Heart left ventricle (tissue), 16 donors: ENCODE results near the gene CYB5D1. TPM values are rescaled to one million over a fixed set of nuclear protein-coding genes. Genes with fewer than 3 reads are reported as not detected.

Source experiments
- ATAC-seq, 4 donors: fragments of 200-7000 bp; cut with Tn5 transposase; one replicate each; pipeline ENCODE4 v1.9.1; 2020 to 2022; ENCODE audit warnings: moderate library complexity in 4 of 4, mild to moderate bottlenecking in 3 of 4, moderate number of reproducible peaks in 1 of 4
- DNase-seq, 5 donors: peaks; one replicate each; pipeline ENCODE4 v3.0.0-alpha.2; 2020
- H3K27ac ChIP-seq, 12 donors: fragments of 200-600 bp; sonication (generic) in 4 of 12; one replicate each; pipeline versions ENCODE4 v1.5.0 to v1.8.0; 2016 to 2022; ENCODE audit warnings: mild to moderate bottlenecking in 2 of 12
- H3K27me3 ChIP-seq, 9 donors: fragments of 200-600 bp; sonication (generic) in 2 of 9; one replicate each; pipeline versions ENCODE4 v1.5.1 to v1.8.0; 2016 to 2022; ENCODE audit warnings: mild to moderate bottlenecking in 3 of 9
- H3K36me3 ChIP-seq, 9 donors: fragments of 200-600 bp; sonication (generic) in 2 of 9; one replicate each; pipeline versions ENCODE4 v1.5.0 to v1.8.0; 2018 to 2022; ENCODE audit warnings: mild to moderate bottlenecking in 2 of 9
- H3K4me1 ChIP-seq, 12 donors: fragments of 200-600 bp; sonication (generic) in 4 of 12; one replicate each; pipeline versions ENCODE4 v1.5.0 to v1.8.0; 2016 to 2022; ENCODE audit warnings: mild to moderate bottlenecking in 3 of 12
- H3K4me3 ChIP-seq, 12 donors: fragments of 200-600 bp; sonication (generic) in 4 of 12; one replicate each; pipeline versions ENCODE4 v1.5.0 to v1.8.0; 2017 to 2022; ENCODE audit warnings: mild to moderate bottlenecking in 9 of 12, moderate library complexity in 4 of 12
- H3K9me3 ChIP-seq, 12 donors: fragments of 200-600 bp; sonication (generic) in 4 of 12; one replicate each; pipeline versions ENCODE4 v1.5.0 to v1.8.0; 2016 to 2022; ENCODE audit warnings: mild to moderate bottlenecking in 1 of 12
- POLR2A ChIP-seq, 2 donors: fragments of 450-650 bp; IDR thresholded peaks; one replicate each; pipeline ENCODE4 v1.6.1; 2017; ENCODE audit warnings: antibody characterized with exemption in 2 of 2, mild to moderate bottlenecking in 2 of 2, moderate library complexity in 2 of 2
- WGBS, 4 donors: extraction: QIAGEN DNeasy Blood & Tissue Kit in 2 of 4; methylation state at CpG; one replicate each; pipeline versions ENCODE4 v1.1.5 to v1.1.7; 2013 to 2018; 5-methylcytosine and 5-hydroxymethylcytosine counted together
- intact Hi-C, 10 donors: fragments of 100-400 bp; cut with DNase I; formaldehyde crosslinking; loops; one replicate each; pipeline versions ENCODE4 v1.11.1 to v1.14.2; 2022
- polyA plus RNA-seq, 2 donors: library from polyadenylated mRNA; stranded (reverse); fragments of 200-250 nt; gene quantifications; one replicate each; pipeline ENCODE4 v1.2.3, GENCODE V29; 2013
- total RNA-seq, 9 donors: library from RNA; depleted of rRNA in 2 of 9; stranded (reverse); fragments of >200 nt in 2 of 9; fragmentation: NEBNext Ultra II Directional in 3 of 9; extraction: Animal tissue kit (Norgen Biotek cat#: 25700) in 3 of 9; gene quantifications; one replicate each; pipeline versions ENCODE4 v1.1.0 to v1.2.4, GENCODE V29; 2016 to 2023
- TF ChIP-seq, protein P1 (sequence below), 12 donors: fragments of 200-600 bp; sonication (generic) in 4 of 12; IDR thresholded peaks; one replicate each; pipeline versions ENCODE4 v1.5.0 to v1.8.0; 2018 to 2022; ENCODE audit warnings: antibody characterized with exemption in 12 of 12, mild to moderate bottlenecking in 5 of 12
- donor health status: ischemic (EF 13 %, LVEDD 7.1; RV severe dilation, severe dysfunction).
- donor health status: healthy with polysubstance abuse.
- donor health status: DM: no; HTN: yes; CAD: no.
- donor health status: DM: no; HTN: no; CAD: no.
- donor health status: ischemic (EF 25% LVEDD 6.9; RV normal size, moderate dysfunction).
- donor health status: ischemic (EF 25% LVEDD 5.7; RV mildly dilated, moderate dysfunction).
- donor health status: healthy.
- donor health status: DM: yes; HTN: yes; CAD: no.
- donor health status: ischemic (EF 35%, LVEDD 5.7; RV mildly dilated, moderate dysfunction).
- donor health status: nonischemic (EF 11% LVEDD 7.7; RV severe dilation, severe dysfunction).
- donor health status: DM: yes; HTN: yes; CAD: no.
- donor health status: PGD.
- donor health status: ischemic (EF 29% LVEDD 5.4; RV normal size, mild dysfunction).
- donor health status: nonischemic (EF 23%, LVEDD 6.1; RV moderate dilation, normal function).

The CYB5D1 gene
- total and polyA plus RNA-seq, 11 donors = 9.3 to 20.4 (median 15.5) TPM

DNA sequence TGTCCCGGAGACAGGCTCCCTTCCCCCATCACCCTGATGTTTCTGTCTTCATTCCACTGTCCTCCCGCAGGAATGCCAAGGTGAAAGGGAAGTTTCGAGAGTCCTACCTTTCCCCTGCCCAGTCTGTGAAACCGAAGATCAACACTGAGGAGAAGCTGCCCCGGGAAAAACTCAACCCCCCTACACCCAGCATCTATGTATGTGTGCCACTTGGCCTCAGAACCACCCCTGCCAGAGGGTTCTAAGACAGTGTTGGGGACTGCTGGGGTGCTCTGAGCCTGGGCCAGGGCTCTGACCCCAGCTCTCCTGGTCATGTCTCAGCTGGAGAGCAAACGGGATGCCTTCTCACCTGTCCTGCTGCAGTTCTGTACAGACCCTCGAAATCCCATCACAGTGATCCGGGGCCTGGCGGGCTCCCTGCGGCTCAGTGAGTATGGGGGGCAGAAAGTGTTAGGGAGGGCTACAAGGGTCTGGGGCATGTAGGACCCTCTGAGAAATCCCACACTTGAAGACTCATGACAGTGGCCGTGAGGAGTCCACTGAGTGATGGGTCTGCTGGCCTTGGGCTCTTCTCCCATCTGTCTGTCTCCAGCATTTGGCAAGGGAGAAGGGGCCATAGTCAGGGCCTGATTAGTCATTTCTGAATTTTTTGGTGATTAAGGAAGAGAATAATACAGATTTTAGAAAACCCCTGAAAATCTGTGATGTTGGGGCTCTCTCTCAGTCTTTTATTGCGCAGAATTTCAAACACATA, 7.9 kb upstream of the CYB5D1 start:
- 78 to 88% (median 84%) methylated on average over 8 to 12 of the region's 12 CpGs for WGBS, 4 donors
- intact Hi-C loops = loop anchor here (2.0 to 10.0 kb wide), 10 partner anchors 15 to 615 kb away; partner anchors contain the start of genes KDM6B (in 3 of the 10), PER1 (in 2 of the 10), CHRNB1 (in 1 of the 10) and DVL2 (in 1 of the 10)
- peaks cover 5 to 36% (median 24%) of the 10 kb centered on the region in 12 donors for H3K4me1 ChIP-seq
- no peak for DNase-seq
- no peak overlapping the region for H3K4me3 ChIP-seq
- no peak overlapping the region for H3K27ac ChIP-seq
- no peaks in the 10 kb centered on the region for H3K9me3 ChIP-seq
- H3K36me3 ChIP-seq = peaks cover 3 to 86% (median 77%) of the 10 kb centered on the region in 9 donors
- TF ChIP-seq, protein P1, sequence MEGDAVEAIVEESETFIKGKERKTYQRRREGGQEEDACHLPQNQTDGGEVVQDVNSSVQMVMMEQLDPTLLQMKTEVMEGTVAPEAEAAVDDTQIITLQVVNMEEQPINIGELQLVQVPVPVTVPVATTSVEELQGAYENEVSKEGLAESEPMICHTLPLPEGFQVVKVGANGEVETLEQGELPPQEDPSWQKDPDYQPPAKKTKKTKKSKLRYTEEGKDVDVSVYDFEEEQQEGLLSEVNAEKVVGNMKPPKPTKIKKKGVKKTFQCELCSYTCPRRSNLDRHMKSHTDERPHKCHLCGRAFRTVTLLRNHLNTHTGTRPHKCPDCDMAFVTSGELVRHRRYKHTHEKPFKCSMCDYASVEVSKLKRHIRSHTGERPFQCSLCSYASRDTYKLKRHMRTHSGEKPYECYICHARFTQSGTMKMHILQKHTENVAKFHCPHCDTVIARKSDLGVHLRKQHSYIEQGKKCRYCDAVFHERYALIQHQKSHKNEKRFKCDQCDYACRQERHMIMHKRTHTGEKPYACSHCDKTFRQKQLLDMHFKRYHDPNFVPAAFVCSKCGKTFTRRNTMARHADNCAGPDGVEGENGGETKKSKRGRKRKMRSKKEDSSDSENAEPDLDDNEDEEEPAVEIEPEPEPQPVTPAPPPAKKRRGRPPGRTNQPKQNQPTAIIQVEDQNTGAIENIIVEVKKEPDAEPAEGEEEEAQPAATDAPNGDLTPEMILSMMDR (IDR thresholded peaks at IDR 0.05) = no peak
- no peak for TF ChIP-seq POLR2A (IDR thresholded peaks at IDR 0.05)
- H3K27me3 ChIP-seq = no peaks in the 10 kb centered on the region
- no peak for ATAC-seq

DNA sequence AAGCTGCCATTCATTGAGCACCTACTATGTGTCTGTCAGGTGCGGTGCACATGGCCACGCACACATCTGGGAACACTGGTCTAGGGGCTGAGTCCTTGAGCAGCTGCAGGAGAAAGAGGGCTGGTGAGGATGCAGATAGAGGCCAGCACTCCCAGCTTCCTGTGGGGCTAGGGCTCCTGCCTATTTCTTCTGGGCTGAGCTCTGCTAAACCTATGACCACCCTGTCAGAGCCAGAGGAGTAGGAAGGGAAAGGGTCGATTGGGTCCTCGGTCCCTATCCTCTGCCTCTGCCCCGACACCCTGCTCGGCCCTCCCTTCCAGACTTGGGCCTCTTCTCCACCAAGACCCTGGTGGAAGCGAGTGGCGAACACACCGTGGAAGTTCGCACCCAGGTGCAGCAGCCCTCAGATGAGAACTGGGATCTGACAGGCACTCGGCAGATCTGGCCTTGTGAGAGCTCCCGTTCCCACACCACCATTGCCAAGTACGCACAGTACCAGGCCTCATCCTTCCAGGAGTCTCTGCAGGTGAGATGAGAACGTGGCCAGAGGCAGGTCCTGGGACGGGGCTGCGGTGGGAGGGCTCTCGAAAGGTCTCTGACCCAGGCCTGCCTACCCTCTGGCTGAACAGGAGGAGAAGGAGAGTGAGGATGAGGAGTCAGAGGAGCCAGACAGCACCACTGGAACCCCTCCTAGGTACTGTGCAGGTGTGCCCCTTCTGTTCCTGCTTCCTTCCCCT, 6.9 kb upstream of the CYB5D1 start:
- ATAC-seq (no peak), DNase-seq (no peak)
- Histone ChIP-seq H3K27ac (peak overlapping the region in 2 of 12 donors; percentile 30 to 42), H3K9me3 (no peaks in the 10 kb centered on the region), H3K4me3 (no peak overlapping the region), H3K4me1 (peaks cover under 1 to 36% (median 19%) of the 10 kb centered on the region in 12 donors), H3K36me3 (peaks cover 3 to 80% (median 72%) of the 10 kb centered on the region in 9 donors), H3K27me3 (no peaks in the 10 kb centered on the region)
- WGBS, 4 donors = 85 to 91% (median 88%) methylated on average over 16 to 17 of the region's 17 CpGs
- TF ChIP-seq POLR2A (IDR thresholded peaks at IDR 0.05) = no peak
- TF ChIP-seq, protein P1 (IDR thresholded peaks at IDR 0.05) = no peak
- intact Hi-C loops = loop anchor here (1.0 to 10.0 kb wide), 7 partner anchors 16 to 304 kb away; partner anchors contain the start of genes KDM6B (in 3 of the 10) and PER1 (in 1 of the 10)

DNA sequence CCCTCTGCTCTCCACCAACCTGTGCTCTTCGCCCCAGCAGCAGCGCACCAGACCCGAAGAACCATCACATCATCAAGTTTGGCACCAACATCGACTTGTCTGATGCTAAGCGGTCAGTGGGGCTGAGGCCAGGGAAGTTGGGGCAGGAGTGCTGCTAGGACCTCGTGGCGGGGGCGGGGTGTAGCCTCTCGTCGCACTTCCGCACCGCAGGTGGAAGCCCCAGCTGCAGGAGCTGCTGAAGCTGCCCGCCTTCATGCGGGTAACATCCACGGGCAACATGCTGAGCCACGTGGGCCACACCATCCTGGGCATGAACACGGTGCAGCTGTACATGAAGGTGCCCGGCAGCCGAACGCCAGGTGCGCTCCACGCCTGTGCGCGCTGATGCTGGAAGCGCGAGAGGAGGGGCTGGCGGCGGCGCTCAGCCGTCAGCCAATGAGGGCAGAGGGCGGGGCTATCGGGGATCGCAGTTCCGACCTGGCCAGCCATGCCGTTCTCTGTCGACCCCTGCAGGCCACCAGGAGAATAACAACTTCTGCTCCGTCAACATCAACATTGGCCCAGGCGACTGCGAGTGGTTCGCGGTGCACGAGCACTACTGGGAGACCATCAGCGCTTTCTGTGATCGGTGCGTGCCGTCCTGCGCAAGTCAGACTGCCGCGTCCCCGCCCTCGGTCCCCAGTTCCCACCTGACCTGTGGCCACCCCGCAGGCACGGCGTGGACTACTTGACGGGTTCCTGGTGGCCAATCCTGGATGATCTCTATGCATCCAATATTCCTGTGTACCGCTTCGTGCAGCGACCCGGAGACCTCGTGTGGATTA, 6.2 kb upstream of the CYB5D1 start:
- Histone ChIP-seq H3K4me1 (peaks cover 0 to 40% (median 24%) of the 10 kb centered on the region in 12 donors), H3K4me3 (peak overlapping the region in 4 of 12 donors; percentile 16 to 42 (median 22)), H3K36me3 (peaks cover 3 to 73% (median 65%) of the 10 kb centered on the region in 9 donors), H3K27me3 (no peaks in the 10 kb centered on the region), H3K9me3 (no peaks in the 10 kb centered on the region), H3K27ac (peak overlapping the region in 8 of 12 donors; percentile 18 to 91 (median 37))
- WGBS, 4 donors = 20 to 31% (median 22%) methylated on average over 24 to 60 of the region's 60 CpGs
- intact Hi-C loops = loop anchor here (1.0 to 10.0 kb wide), 9 partner anchors 17 to 303 kb away; partner anchors contain the start of genes KDM6B (in 4 of the 10) and PER1 (in 1 of the 10)
- peak; percentile 92 to 95 (median 93) for DNase-seq
- peak; percentile 57 to 78 (median 72) for ATAC-seq
- peak in 1 of 2 donors; percentile 21 for TF ChIP-seq POLR2A (IDR thresholded peaks at IDR 0.05)
- TF ChIP-seq, protein P1 (IDR thresholded peaks at IDR 0.05) = peak; percentile 97 to 99 (median 99)
